OCI-LY7 (cell line): ENCODE measurements around the gene PEX14. TPM values are rescaled to one million over a fixed set of nuclear protein-coding genes. Genes with fewer than 3 reads are reported as not detected.

Experiments used
- BruUV-seq: library from RNA; stranded (reverse); fragments of 400-500 nt; replicated peaks from 2 replicates; lab custom pipeline; 2021; lab: Mats Ljungman, UMichigan
- CTCF ChIA-PET: fragments of 300-600 bp; sonication (Branson Sonifier 250); formaldehyde crosslinking; loops from one replicate; lab custom pipeline; 2022; ENCODE audit warnings: antibody characterized with exemption; ENCODE audit not compliant: unreplicated experiment; lab: Charles Lee
- POLR2A ChIA-PET: fragments of 300-600 bp; sonication (Branson Sonifier 250); formaldehyde crosslinking; loops from one replicate; lab custom pipeline; 2022; ENCODE audit warnings: antibody characterized with exemption; lab: Charles Lee
- DNase-seq: peaks from one replicate; pipeline ENCODE4 v3.0.0-alpha.2; 2015; ENCODE audit warnings: low spot score
- H2AFZ ChIP-seq: fragments of 200-600 bp; sonication (generic), shearing (Covaris generic); 2 replicates; pipeline ENCODE4 v1.6.1; 2014; ENCODE audit warnings: mild to moderate bottlenecking, antibody characterized with exemption, low read length, moderate library complexity
- H3K27ac ChIP-seq: fragments of 200-600 bp; sonication (generic); 2 replicates; pipeline ENCODE4 v1.5.1; 2014; ENCODE audit warnings: mixed run types, low read depth, mild to moderate bottlenecking, moderate library complexity, low read length, inconsistent platforms; ENCODE audit not compliant: poor library complexity, severe bottlenecking
- H3K36me3 ChIP-seq: fragments of 200-600 bp; sonication (generic); 2 replicates; pipeline ENCODE4 v1.6.1; 2014; ENCODE audit warnings: mild to moderate bottlenecking, antibody characterized with exemption, low read length, moderate library complexity, mixed read lengths; ENCODE audit not compliant: insufficient read depth
- H3K4me1 ChIP-seq: fragments of 200-600 bp; sonication (generic); 2 replicates; pipeline ENCODE4 v1.5.1; 2014; ENCODE audit warnings: mild to moderate bottlenecking, low read length; ENCODE audit not compliant: insufficient read depth, poor library complexity, severe bottlenecking
- H3K4me2 ChIP-seq: fragments of 200-600 bp; sonication (generic); 2 replicates; pipeline ENCODE4 v1.6.1; 2014; ENCODE audit warnings: mild to moderate bottlenecking, low read length
- H3K4me3 ChIP-seq: fragments of 200-600 bp; sonication (generic); 2 replicates; pipeline ENCODE4 v1.5.1; 2014; ENCODE audit warnings: mild to moderate bottlenecking, low read depth, low read length; ENCODE audit not compliant: poor library complexity, severe bottlenecking
- H3K79me2 ChIP-seq: fragments of 200-600 bp; sonication (generic); 2 replicates; pipeline ENCODE4 v1.6.1; 2016; ENCODE audit warnings: low read depth, mild to moderate bottlenecking, low read length, moderate library complexity, mixed read lengths; ENCODE audit not compliant: insufficient read depth
- H3K9me2 ChIP-seq: fragments of 200-600 bp; sonication (generic); 2 replicates; pipeline ENCODE4 v1.6.1; 2016; ENCODE audit warnings: mild to moderate bottlenecking, low read length, mixed read lengths; ENCODE audit not compliant: insufficient read depth
- H3K9me3 ChIP-seq: fragments of 200-600 bp; sonication (generic); 2 replicates; pipeline ENCODE4 v1.6.1; 2014; ENCODE audit warnings: mild to moderate bottlenecking, mixed run types, low read length, mixed read lengths
- H4K20me1 ChIP-seq: fragments of 200-600 bp; sonication (generic); 2 replicates; pipeline ENCODE4 v1.6.1; 2014; ENCODE audit warnings: mild to moderate bottlenecking, antibody characterized with exemption, low read length, moderate library complexity, mixed read lengths; ENCODE audit not compliant: insufficient read depth
- EZH2phosphoT487 ChIP-seq: fragments of 200-600 bp; sonication (generic); IDR thresholded peaks from 2 replicates; pipeline ENCODE4 v1.6.1; 2018; ENCODE audit warnings: low read depth, borderline replicate concordance, mild to moderate bottlenecking, mixed run types, antibody characterized with exemption, low read length, moderate library complexity, mixed read lengths
- intact Hi-C: fragments of 100-400 bp; cut with micrococcal nuclease; formaldehyde crosslinking; loops from one replicate; pipeline ENCODE4 v1.10.0; 2022; ENCODE audit not compliant: unreplicated experiment
- total RNA-seq, 2 experiments: library from RNA; depleted of rRNA in 1 of 2; stranded (reverse); fragments of >200 nt in 1 of 2; shearing (Covaris generic) in 1 of 2; gene quantifications; 2 replicates each; pipeline ENCODE4 v1.2.3, GENCODE V29; 2014 to 2022
- TF ChIP-seq, protein P1 (sequence below): fragments of 200-600 bp; sonication (generic); conservative IDR thresholded peaks from 2 replicates; pipeline ENCODE4 v1.5.1; 2014; ENCODE audit warnings: mild to moderate bottlenecking, antibody characterized with exemption, low read length, moderate library complexity, mixed read lengths

PEX14 gene
- total RNA-seq, 2 experiments from 2014 or later, result 14.6 to 24.3 TPM

GRCh38 chr1:10515301-10515975, 40.7 kb downstream of the PEX14 start:
- ChIA-PET POLR2A (no interaction called here), CTCF (no interaction called here)
- TF ChIP-seq, protein P1, sequence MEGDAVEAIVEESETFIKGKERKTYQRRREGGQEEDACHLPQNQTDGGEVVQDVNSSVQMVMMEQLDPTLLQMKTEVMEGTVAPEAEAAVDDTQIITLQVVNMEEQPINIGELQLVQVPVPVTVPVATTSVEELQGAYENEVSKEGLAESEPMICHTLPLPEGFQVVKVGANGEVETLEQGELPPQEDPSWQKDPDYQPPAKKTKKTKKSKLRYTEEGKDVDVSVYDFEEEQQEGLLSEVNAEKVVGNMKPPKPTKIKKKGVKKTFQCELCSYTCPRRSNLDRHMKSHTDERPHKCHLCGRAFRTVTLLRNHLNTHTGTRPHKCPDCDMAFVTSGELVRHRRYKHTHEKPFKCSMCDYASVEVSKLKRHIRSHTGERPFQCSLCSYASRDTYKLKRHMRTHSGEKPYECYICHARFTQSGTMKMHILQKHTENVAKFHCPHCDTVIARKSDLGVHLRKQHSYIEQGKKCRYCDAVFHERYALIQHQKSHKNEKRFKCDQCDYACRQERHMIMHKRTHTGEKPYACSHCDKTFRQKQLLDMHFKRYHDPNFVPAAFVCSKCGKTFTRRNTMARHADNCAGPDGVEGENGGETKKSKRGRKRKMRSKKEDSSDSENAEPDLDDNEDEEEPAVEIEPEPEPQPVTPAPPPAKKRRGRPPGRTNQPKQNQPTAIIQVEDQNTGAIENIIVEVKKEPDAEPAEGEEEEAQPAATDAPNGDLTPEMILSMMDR, result no peak
- no peak for TF ChIP-seq EZH2phosphoT487
- no peak for DNase-seq
- Histone ChIP-seq H3K27ac (no peak overlapping the region), H3K79me2 (peaks cover 6% of the 10 kb centered on the region; the same call in 1 of the 2 replicates), H3K36me3 (no peaks in the 10 kb centered on the region; the same call in 1 of the 2 replicates), H3K4me2 (no peak overlapping the region), H3K4me1 (no peaks in the 10 kb centered on the region), H3K4me3 (no peak overlapping the region), H4K20me1 (peaks cover 16% of the 10 kb centered on the region; the same call in 1 of the 2 replicates), H3K9me3 (no peaks in the 10 kb centered on the region), H2AFZ (no peak overlapping the region), H3K9me2 (no peaks in the 10 kb centered on the region)
- intact Hi-C loops, result no loop called here
- no TSS peak for BruUV-seq

GRCh38 chr1:10515976-10516750, 41.4 kb downstream of the PEX14 start:
- intact Hi-C loops, result no loop called here
- Histone ChIP-seq H3K36me3 (no peaks in the 10 kb centered on the region; the same call in 1 of the 2 replicates), H2AFZ (no peak overlapping the region), H4K20me1 (peaks cover 16% of the 10 kb centered on the region; the same call in 1 of the 2 replicates), H3K4me3 (no peak overlapping the region), H3K9me2 (no peaks in the 10 kb centered on the region), H3K9me3 (no peaks in the 10 kb centered on the region), H3K27ac (no peak overlapping the region), H3K4me2 (no peak overlapping the region), H3K4me1 (no peaks in the 10 kb centered on the region), H3K79me2 (peaks cover 6% of the 10 kb centered on the region; the same call in 1 of the 2 replicates)
- DNase-seq, result no peak
- no TSS peak for BruUV-seq
- CTCF ChIA-PET, result interaction anchor here (0.5 kb wide), 1 partner anchor 86 kb away, joined by 3 read pairs; no protein-coding TSS in a partner anchor
- TF ChIP-seq, protein P1, result no peak
- no peak for TF ChIP-seq EZH2phosphoT487
- POLR2A ChIA-PET, result no interaction called here
